Mucosa of descending colon (tissue), 3 donors: ENCODE measurements around the gene MBNL2. TPM values are rescaled to one million over a fixed set of nuclear protein-coding genes. Genes with fewer than 3 reads are reported as not detected.

Experiments
- ATAC-seq: fragments of 200-7000 bp; cut with Tn5 transposase; one replicate; pipeline ENCODE4 v1.9.1; 2020; ENCODE audit warnings: mild to moderate bottlenecking, moderate library complexity
- DNase-seq, 3 donors: peaks; one replicate each; pipeline ENCODE4 v3.0.0-alpha.2; 2020
- H3K36me3 ChIP-seq: fragments of 200-600 bp; one replicate; pipeline ENCODE4 v1.8.0; 2021; ENCODE audit warnings: low read depth, mild to moderate bottlenecking
- H3K4me1 ChIP-seq: fragments of 200-600 bp; one replicate; pipeline ENCODE4 v1.8.0; 2021; ENCODE audit warnings: low read depth, mild to moderate bottlenecking
- H3K4me3 ChIP-seq: fragments of 200-600 bp; one replicate; pipeline ENCODE4 v1.8.0; 2021; ENCODE audit warnings: mild to moderate bottlenecking
- H3K9me3 ChIP-seq: fragments of 200-600 bp; one replicate; pipeline ENCODE4 v1.8.0; 2021; ENCODE audit warnings: mild to moderate bottlenecking
- intact Hi-C, 2 donors: fragments of 100-400 bp; cut with DNase I in 1 of 2; cut with micrococcal nuclease in 1 of 2; formaldehyde crosslinking; loops; one replicate each; pipeline versions ENCODE4 v1.11.0 to v1.11.1; 2022; cut with DNase I, micrococcal nuclease
- total RNA-seq, 3 donors: library from RNA; stranded (reverse); fragmentation: NEBNext Ultra II Directional in 2 of 3; extraction: Animal tissue kit (Norgen Biotek cat#: 25700) in 2 of 3; gene quantifications; one replicate each; pipeline versions ENCODE4 v1.2.1 to v1.2.4, GENCODE V29; 2021 to 2023
- TF ChIP-seq, protein P1 (sequence below): fragments of 200-600 bp; IDR thresholded peaks from one replicate; pipeline ENCODE4 v1.8.0; 2022; ENCODE audit warnings: antibody characterized with exemption, mild to moderate bottlenecking
- donor health status: DM: no; HTN: no; CAD: no; lungs with moderate emphysema.
- donor health status: DM: no; HTN: no; CAD: no.
- donor health status: DM: no; HTN: yes; CAD: no.

MBNL2 gene
- total RNA-seq, 3 donors from 2014 or later: 41.0 to 75.1 (median 47.2) TPM

DNA sequence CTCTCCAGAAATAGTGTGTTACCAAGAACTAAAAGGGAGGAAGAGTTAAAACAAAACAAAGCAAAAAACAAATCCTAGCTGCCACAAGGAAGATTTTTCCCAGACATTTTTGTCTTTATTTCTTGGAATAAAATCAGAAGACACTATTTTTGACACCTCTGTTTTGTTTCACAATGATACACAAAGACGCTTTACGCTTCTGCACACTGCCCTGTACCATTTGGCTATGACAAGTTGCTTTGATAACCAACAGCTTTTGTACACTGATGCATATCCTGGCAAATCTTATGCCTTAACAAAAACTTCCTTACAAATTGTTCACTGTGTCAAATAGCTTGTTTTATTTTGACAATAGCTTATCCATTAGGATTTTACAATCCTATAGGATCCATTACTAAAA is 108.3 kb downstream of the MBNL2 start:
- ATAC-seq: no peak
- intact Hi-C loops: no loop called here
- H3K4me1 ChIP-seq: no peaks in the 10 kb centered on the region

DNA sequence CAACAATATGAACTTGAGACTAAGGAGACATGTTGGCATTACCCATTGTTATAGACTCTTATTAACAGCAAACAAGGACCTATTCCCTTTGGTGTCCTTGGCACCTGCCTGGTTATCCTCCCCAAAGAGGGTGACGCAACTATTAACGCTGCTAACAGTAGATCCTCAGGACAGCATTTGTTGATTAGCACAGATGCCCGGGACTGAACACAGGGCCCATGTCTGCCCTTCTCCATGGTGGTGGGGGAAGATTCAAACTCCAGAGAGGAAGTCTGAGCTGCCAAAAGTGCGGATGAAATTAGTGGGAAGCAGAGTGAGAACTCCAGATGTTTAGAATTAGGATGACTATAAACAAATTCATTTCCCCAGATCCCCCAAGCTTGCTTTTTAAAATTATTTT is 110.6 kb downstream of the MBNL2 start:
- ATAC-seq: no peak
- intact Hi-C loops: no loop called here
- TF ChIP-seq, protein P1, sequence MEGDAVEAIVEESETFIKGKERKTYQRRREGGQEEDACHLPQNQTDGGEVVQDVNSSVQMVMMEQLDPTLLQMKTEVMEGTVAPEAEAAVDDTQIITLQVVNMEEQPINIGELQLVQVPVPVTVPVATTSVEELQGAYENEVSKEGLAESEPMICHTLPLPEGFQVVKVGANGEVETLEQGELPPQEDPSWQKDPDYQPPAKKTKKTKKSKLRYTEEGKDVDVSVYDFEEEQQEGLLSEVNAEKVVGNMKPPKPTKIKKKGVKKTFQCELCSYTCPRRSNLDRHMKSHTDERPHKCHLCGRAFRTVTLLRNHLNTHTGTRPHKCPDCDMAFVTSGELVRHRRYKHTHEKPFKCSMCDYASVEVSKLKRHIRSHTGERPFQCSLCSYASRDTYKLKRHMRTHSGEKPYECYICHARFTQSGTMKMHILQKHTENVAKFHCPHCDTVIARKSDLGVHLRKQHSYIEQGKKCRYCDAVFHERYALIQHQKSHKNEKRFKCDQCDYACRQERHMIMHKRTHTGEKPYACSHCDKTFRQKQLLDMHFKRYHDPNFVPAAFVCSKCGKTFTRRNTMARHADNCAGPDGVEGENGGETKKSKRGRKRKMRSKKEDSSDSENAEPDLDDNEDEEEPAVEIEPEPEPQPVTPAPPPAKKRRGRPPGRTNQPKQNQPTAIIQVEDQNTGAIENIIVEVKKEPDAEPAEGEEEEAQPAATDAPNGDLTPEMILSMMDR: no peak
- DNase-seq: no peak
- H3K36me3 ChIP-seq: no peaks in the 10 kb centered on the region
- no peaks in the 10 kb centered on the region for H3K9me3 ChIP-seq
- H3K4me3 ChIP-seq: no peak overlapping the region
- no peaks in the 10 kb centered on the region for H3K4me1 ChIP-seq

More for the DNA sequence above, 108.3 kb downstream of the MBNL2 start:
- Histone ChIP-seq H3K4me3 (no peak overlapping the region), H3K9me3 (no peaks in the 10 kb centered on the region), H3K36me3 (no peaks in the 10 kb centered on the region)
- no peak for DNase-seq
- TF ChIP-seq, protein P1: no peak

DNA sequence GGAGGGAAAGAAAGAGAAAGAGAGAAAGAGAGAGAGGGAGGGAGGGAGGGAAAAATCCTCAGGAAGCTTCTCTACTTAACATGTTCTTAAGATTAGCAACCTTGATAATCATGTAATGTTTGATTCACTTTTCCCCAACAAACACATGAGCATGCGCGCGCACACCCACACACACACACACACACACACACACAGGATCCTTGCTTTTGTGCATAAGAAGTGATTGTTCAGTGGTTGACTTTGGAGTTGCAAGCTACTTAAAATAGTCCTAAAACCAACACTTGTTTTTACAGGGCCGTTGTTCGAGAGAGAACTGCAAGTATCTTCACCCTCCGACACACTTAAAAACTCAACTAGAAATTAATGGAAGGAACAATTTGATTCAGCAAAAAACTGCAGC is 111.8 kb downstream of the MBNL2 start:
- intact Hi-C loops: no loop called here
- no peaks in the 10 kb centered on the region for H3K36me3 ChIP-seq
- TF ChIP-seq, protein P1: no peak
- no peaks in the 10 kb centered on the region for H3K4me1 ChIP-seq
- no peak overlapping the region for H3K4me3 ChIP-seq
- ATAC-seq (no peak), DNase-seq (no peak)
- no peaks in the 10 kb centered on the region for H3K9me3 ChIP-seq

DNA sequence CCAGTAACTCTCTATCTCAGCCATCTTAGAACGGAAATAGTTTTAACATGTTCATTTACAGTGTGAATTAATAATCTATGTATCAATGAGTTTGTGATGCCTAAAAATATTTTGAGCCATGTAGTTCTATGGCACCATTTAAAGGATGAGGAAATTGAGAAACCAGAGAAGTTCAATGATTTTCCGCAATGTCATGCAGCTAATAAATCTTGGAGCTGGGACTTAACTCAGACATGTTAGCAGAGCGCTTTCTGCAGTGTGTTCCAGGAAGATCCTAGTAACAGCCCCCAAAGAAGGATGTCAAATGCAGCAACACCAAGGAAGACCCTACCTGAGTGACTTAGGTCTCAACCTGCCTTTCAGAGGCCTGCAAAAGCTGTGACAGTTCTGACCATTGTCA is 112.6 kb downstream of the MBNL2 start:
- intact Hi-C loops: no loop called here
- H3K36me3 ChIP-seq: no peaks in the 10 kb centered on the region
- H3K4me3 ChIP-seq: no peak overlapping the region
- TF ChIP-seq, protein P1: no peak
- H3K9me3 ChIP-seq: no peaks in the 10 kb centered on the region
- ATAC-seq: no peak
- DNase-seq: no peak
- no peaks in the 10 kb centered on the region for H3K4me1 ChIP-seq

DNA sequence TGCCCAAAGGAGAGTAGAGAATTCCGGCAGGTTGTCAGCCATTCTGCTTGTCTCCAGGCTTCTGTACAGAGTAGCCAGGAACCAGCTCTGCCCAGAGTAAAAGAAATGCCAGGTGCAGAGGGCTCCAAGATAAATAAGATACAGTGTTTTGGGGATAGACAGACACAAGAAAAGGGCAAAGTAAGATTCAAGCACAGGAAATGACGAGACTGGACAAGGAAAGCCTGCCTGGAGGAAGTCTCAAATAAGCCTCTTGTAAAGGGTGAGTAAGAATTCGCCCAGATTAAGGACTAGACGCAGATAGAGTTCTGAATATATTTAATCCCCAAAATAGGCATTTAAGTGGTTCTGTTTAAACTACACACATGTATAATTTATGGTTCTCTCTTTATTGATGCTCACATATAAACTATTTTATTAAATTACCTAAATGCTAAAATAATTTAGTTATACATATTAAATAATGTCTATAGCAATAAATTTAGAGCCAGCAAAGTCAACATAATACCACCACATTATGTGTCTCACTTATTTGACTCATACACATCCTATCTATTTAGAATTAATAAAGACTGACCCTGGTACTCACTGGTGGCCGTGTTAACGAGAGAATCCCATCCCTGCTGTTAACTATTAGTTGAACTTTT is 113.5 kb downstream of the MBNL2 start:
- TF ChIP-seq, protein P1: no peak
- DNase-seq (no peak), ATAC-seq (no peak)
- Histone ChIP-seq H3K4me3 (no peak overlapping the region), H3K9me3 (no peaks in the 10 kb centered on the region), H3K4me1 (peaks cover 5% of the 10 kb centered on the region), H3K36me3 (no peaks in the 10 kb centered on the region)
- intact Hi-C loops: no loop called here

DNA sequence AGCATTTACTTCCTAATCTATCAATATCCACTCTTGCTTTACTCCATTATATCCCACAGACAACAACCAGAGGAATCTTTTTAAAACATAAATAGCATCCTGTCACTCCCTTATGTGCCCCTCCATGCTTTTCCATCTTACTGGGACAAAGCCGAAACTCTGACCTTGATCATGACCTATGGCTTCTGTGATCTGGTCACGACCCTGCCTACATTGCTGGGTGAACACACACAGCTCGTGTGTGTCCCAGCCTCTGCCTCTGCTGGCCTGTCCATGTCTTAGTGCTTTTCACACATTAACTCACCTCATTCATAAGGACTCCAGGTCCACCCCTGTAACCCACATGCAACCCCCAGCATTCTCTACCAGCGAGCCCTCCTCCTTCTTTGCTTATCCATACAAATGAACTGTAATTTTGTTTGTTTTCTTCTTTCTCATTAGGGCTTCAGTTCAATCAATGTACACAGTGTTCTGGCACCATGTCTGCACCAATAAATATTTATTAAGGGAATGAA is 115.9 kb downstream of the MBNL2 start:
- DNase-seq: no peak
- Histone ChIP-seq H3K4me3 (no peak overlapping the region), H3K36me3 (no peaks in the 10 kb centered on the region), H3K9me3 (no peaks in the 10 kb centered on the region), H3K4me1 (peaks cover 5% of the 10 kb centered on the region)
- TF ChIP-seq, protein P1: no peak
- no peak for ATAC-seq
- intact Hi-C loops: no loop called here
